Lower lobe of right lung (tissue), 2 donors: ENCODE data around the gene LCE1C. TPM values are rescaled to one million over a fixed set of nuclear protein-coding genes. Genes with fewer than 3 reads are reported as not detected.

Source experiments
- ATAC-seq, 2 donors: fragments of 200-7000 bp; cut with Tn5 transposase; one replicate each; pipeline ENCODE4 v1.9.1; 2020 to 2022; ENCODE audit warnings: mild to moderate bottlenecking in 2 of 2, moderate library complexity in 2 of 2
- DNase-seq: peaks from one replicate; pipeline ENCODE4 v3.0.0-alpha.2; 2020
- H3K27ac ChIP-seq: fragments of 200-600 bp; one replicate; pipeline ENCODE4 v1.8.0; 2022
- H3K27me3 ChIP-seq: fragments of 200-600 bp; one replicate; pipeline ENCODE4 v1.8.0; 2022; ENCODE audit warnings: low read depth
- H3K36me3 ChIP-seq: fragments of 200-600 bp; one replicate; pipeline ENCODE4 v1.8.0; 2022; ENCODE audit warnings: mild to moderate bottlenecking
- H3K4me1 ChIP-seq: fragments of 200-600 bp; one replicate; pipeline ENCODE4 v1.8.0; 2022
- H3K4me3 ChIP-seq: fragments of 200-600 bp; one replicate; pipeline ENCODE4 v1.8.0; 2022; ENCODE audit warnings: mild to moderate bottlenecking
- H3K9me3 ChIP-seq: fragments of 200-600 bp; one replicate; pipeline ENCODE4 v1.8.0; 2022
- CTCF ChIP-seq: fragments of 200-600 bp; IDR thresholded peaks from one replicate; pipeline ENCODE4 v1.8.0; 2022; ENCODE audit warnings: antibody characterized with exemption, mild to moderate bottlenecking
- intact Hi-C: fragments of 100-400 bp; cut with DNase I; formaldehyde crosslinking; loops from one replicate; pipeline ENCODE4 v1.11.0; 2022
- total RNA-seq: library from RNA; stranded (reverse); fragmentation: NEBNext Ultra II Directional; extraction: Animal tissue kit (Norgen Biotek cat#: 25700); gene quantifications from one replicate; pipeline ENCODE4 v1.2.1, GENCODE V29; 2021
- donor health status: DM: no; HTN: yes; CAD: no; lungs with severe emphysema.

LCE1C gene
- total RNA-seq, 1 donor from 2014 or later, result not detected

DNA sequence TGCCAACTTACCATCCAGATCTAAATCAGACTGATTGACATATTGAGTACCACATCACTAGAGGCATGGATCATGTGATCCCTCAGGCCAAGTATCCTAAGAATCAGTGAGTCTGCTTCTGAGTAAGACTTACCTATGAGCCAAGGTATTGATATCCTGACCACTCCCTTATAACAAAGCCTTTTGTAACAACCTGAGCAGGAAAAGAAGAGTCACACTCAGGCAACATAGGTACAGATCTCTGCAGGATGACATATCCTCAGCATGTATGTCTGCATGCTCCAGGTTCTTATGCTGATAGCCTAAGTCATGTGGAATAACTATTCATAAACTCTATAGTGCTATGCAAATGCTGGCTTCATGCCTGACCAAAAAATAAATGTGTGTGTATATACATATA, 18.5 kb upstream of the LCE1C start:
- Histone ChIP-seq H3K4me3 (no peak overlapping the region), H3K36me3 (no peaks in the 10 kb centered on the region), H3K27ac (no peak overlapping the region), H3K4me1 (no peaks in the 10 kb centered on the region), H3K27me3 (no peaks in the 10 kb centered on the region), H3K9me3 (no peaks in the 10 kb centered on the region)
- no peak for TF ChIP-seq CTCF
- intact Hi-C loops, result no loop called here
- DNase-seq (no peak), ATAC-seq (no peak)

DNA sequence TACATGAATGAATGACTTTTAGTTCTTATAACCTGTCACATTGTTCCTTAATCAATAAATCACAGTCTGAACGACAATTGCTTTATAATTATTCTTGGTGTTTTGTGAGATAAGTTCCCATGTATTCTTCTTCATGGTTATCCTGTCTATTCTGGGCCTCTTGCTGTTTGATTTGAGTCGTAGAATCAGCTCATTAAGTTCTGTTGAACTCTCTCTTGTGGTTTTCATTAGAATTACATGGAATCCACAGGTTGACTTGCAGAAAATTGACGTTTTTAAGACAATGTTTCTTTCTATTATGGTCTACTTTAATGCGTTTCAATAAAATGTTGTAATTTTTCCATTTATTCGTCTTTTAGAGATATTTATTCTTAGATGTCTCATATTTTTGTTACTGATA, 16.8 kb upstream of the LCE1C start:
- Histone ChIP-seq H3K4me1 (no peaks in the 10 kb centered on the region), H3K4me3 (no peak overlapping the region), H3K36me3 (no peaks in the 10 kb centered on the region), H3K27ac (no peak overlapping the region), H3K9me3 (no peaks in the 10 kb centered on the region), H3K27me3 (no peaks in the 10 kb centered on the region)
- ATAC-seq (no peak), DNase-seq (no peak)
- no peak for TF ChIP-seq CTCF
- intact Hi-C loops, result no loop called here

DNA sequence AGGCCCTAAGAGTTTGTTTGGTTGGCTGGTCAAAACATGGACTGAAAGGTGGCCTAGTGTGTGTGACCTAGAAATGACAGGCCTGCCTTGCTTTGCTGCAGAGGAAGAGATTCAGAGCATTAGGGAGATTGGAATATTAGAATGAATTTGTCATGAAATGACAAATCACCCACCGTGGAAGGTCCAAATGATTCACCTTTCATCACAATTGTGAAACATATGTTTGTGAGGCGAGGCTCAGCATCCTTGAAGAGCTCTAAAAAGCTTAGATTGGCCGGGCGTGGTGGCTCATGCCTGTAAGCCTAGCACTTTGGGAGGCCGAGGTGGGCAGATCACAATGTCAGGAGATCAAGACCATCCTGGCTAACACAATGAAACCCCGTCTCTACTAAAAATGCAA, 10.9 kb upstream of the LCE1C start:
- Histone ChIP-seq H3K27ac (no peak overlapping the region), H3K4me1 (no peaks in the 10 kb centered on the region), H3K27me3 (no peaks in the 10 kb centered on the region), H3K36me3 (no peaks in the 10 kb centered on the region), H3K4me3 (no peak overlapping the region), H3K9me3 (no peaks in the 10 kb centered on the region)
- TF ChIP-seq CTCF, result no peak
- intact Hi-C loops, result no loop called here
- DNase-seq (no peak), ATAC-seq (no peak)

- H3K36me3 ChIP-seq, result no peaks in the 10 kb centered on the region
- H3K27me3 ChIP-seq, result no peaks in the 10 kb centered on the region
- no peak within 1 kb of the TSS for H3K4me3 ChIP-seq
- no peaks in the 10 kb centered on the region for H3K4me1 ChIP-seq
- DNase-seq, result no peak
- TF ChIP-seq CTCF, result no peak
- H3K27ac ChIP-seq, result no peak within 1 kb of the TSS
- intact Hi-C loops, result no loop called here
- no peak for ATAC-seq
- no peaks in the 10 kb centered on the region for H3K9me3 ChIP-seq
Measured at GRCh38 chr1:152811671-152812070, 5.2 kb upstream of the LCE1C start, which contains the start of gene LCE1B. TSS of gene LCE1B (plus strand) at chr1:152811971. CDS start at chr1:152812447, 476 bp downstream.

DNA sequence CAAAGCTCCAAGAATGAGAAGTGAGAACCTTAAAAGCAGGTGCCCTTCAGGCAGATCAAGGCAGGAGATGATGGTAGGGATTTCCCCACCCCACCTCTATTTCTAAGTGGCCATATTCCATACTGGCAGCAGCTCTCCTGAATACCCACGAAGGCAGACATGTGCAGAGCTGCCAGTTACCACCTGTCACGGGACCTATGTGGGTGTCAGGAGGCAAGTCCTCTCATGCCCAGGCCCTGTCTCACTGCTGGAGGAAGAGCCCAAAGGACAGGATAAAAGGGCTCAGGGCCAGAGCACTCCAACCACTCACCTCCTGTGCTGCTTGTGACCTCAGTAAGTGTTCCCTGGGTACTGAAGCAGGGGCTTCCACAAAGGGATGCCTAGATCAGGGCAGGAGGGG, 4.6 kb upstream of the LCE1C start:
- no peak overlapping the region for H3K27ac ChIP-seq
- no peaks in the 10 kb centered on the region for H3K27me3 ChIP-seq
- no peaks in the 10 kb centered on the region for H3K4me1 ChIP-seq
- no peaks in the 10 kb centered on the region for H3K9me3 ChIP-seq
- DNase-seq (no peak), ATAC-seq (no peak)
- intact Hi-C loops, result no loop called here
- H3K36me3 ChIP-seq, result no peaks in the 10 kb centered on the region
- TF ChIP-seq CTCF, result no peak
- no peak overlapping the region for H3K4me3 ChIP-seq

DNA sequence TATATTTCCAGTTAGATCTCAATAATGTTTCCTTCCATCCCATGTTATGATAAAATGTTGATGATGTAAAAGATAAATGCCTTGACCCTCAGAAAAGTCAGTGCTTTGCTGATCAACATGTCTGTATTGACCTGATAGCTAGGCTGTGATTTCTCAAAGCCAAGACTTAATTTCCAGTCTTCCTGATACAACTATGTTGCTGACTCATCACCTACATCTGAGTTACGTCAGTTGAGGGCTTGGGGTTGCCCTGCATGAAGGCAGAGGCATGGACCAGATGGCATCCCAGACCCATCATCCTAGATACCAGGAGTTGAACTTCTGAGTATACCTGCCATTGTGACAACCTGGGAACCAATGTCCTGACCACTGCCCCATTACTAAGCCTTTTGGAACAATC, 5.1 kb downstream of the LCE1C start:
- Histone ChIP-seq H3K27me3 (no peaks in the 10 kb centered on the region), H3K4me1 (no peaks in the 10 kb centered on the region), H3K36me3 (no peaks in the 10 kb centered on the region), H3K4me3 (no peak overlapping the region), H3K9me3 (no peaks in the 10 kb centered on the region), H3K27ac (no peak overlapping the region)
- TF ChIP-seq CTCF, result no peak
- DNase-seq (no peak), ATAC-seq (no peak)
- intact Hi-C loops, result no loop called here
